NT2/D1 (cell line): Measurements from ENCODE around the gene CLSTN2.

Experiments used
- SUZ12 ChIP-seq: IDR thresholded peaks from 2 replicates; pipeline ENCODE4 v1.6.1; 2011; ENCODE audit not compliant: insufficient read length, insufficient read depth; ENCODE audit errors: extremely low read depth
- YY1 ChIP-seq: IDR thresholded peaks from 2 replicates; pipeline ENCODE4 v1.6.1; 2011; ENCODE audit not compliant: insufficient read length, insufficient read depth
- ZNF274 ChIP-seq: IDR thresholded peaks from 2 replicates; pipeline ENCODE4 v1.6.1; 2011; ENCODE audit warnings: mild to moderate bottlenecking, low read depth, low read length

GRCh38 chr3:140430494-140430893 is 495.5 kb downstream of the CLSTN2 start:
- TF ChIP-seq ZNF274 (no peak), SUZ12 (no peak), YY1 (no peak)
